Measurements from ENCODE around the gene GLYATL1B.
"Not testable (repeated sequence)": the region's sequence is repeated elsewhere in the genome, so short reads cannot be mapped to it uniquely, and the experiment has no call there.

The GLYATL1B gene

DNA sequence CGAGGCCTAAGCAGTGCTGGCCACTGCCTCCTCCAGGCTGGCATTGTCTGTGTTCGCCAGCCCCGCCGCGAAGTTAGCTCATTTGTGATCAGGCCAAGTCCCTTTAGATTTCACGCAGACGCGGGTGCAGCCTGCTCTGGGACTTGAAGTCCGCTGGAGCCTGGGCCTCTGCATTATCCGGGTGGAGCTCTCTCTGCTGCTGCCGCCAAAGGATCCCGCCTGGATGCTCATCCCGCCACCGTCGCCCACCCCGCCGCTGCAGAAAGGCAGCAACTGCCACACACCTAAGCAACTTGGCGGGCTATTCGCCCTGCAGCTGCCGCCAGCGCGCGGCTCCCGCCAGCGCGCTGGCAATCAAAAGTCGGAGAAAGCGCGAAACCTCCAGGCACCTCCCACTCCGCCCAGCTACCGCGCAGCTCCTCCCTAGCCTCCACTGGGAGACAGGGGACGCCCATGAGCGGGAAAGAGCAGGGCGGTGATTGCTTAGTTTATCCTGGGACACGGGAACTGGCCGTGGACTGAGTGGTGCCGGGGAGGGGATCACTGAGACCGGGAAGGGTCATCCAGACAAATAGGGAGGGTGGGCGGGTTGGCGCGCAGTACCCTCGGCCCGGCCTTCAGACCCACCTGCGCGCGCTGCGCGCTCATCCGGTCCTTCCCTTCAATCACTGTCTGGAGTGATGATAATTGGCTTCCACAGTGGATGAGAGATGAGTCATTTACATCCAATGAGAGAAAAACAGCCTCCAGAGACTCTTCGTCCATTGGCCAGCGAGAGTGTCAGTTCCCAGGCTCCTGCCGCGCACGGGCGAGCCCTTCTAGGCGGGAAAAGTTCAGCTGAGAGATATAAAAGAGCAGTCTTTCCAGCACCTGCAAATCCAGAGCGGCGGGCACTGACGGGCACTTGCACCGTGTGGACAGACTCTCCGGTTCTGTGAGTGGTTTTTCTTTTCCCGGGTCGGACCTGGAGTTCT is 20.5 kb downstream of the GLYATL1B start, which contains the start of gene FAM111B:
Gene FAM111B (plus strand): TSS at position 875 of the 974 bp plus-strand sequence. CDS start 2,389 bp downstream, outside the sequence.
- H3K27me3 ChIP-seq (ENCODE audit: insufficient read depth, low read length): no peaks in the 10 kb centered on the region
- H4K12ac ChIP-seq (ENCODE audit: low read depth, low read length): no peak within 1 kb of the TSS
- H3K9ac ChIP-seq (ENCODE audit: low read length): peak within 1 kb of the TSS; percentile 64
- no peaks in the 10 kb centered on the region for H3K9me3 ChIP-seq (ENCODE audit: insufficient read depth, low read depth, low read length)
- H3K27ac ChIP-seq (ENCODE audit: low read depth, low read length): no peak within 1 kb of the TSS
- no peak within 1 kb of the TSS for H3K18ac ChIP-seq (ENCODE audit: low read length)
- no peak within 1 kb of the TSS for H2BK5ac ChIP-seq (ENCODE audit: low read depth, low read length, poor library complexity)
- peak within 1 kb of the TSS; percentile 10 for H3K23ac ChIP-seq (ENCODE audit: low read length)
- H3K79me1 ChIP-seq (ENCODE audit: low read length): no peaks in the 10 kb centered on the region
- peaks cover 7 to 8% of the 10 kb centered on the region in 2 experiments for H3K4me1 ChIP-seq (ENCODE audit: control insufficient read depth in 1 of 2, insufficient read depth in 2 of 2, low read length in 2 of 2)
- WGBS (ENCODE audit: extremely low coverage, insufficient coverage, insufficient read length): no CpG with 5 or more reads among the region's 64 CpGs
- H2BK120ac ChIP-seq (ENCODE audit: insufficient read depth, low read length, poor library complexity): no peak within 1 kb of the TSS
- no peaks in the 10 kb centered on the region for H3K79me2 ChIP-seq (ENCODE audit: control insufficient read depth, insufficient read depth, low read length, poor library complexity)
- H3K4me2 ChIP-seq (ENCODE audit: low read length): peak within 1 kb of the TSS; percentile 97
- H2BK12ac ChIP-seq (ENCODE audit: low read length): no peak within 1 kb of the TSS
- H3K36me3 ChIP-seq (ENCODE audit: control insufficient read depth in 1 of 2, insufficient read depth in 2 of 2, low read length in 2 of 2): peaks cover 0 to 1% of the 10 kb centered on the region in 2 experiments
- DNase-seq: peak; percentile 59 to 73
- no peak within 1 kb of the TSS for H4K8ac ChIP-seq (ENCODE audit: low read depth, low read length)
- peak within 1 kb of the TSS; percentile 63 for H2AFZ ChIP-seq (ENCODE audit: insufficient read depth, low read length, poor library complexity)
- H3K14ac ChIP-seq (ENCODE audit: low read length): no peak within 1 kb of the TSS
- no peak within 1 kb of the TSS for H2AK5ac ChIP-seq (ENCODE audit: low read length)
- no peak within 1 kb of the TSS for H4K91ac ChIP-seq (ENCODE audit: low read depth, low read length)
- H3K4ac ChIP-seq (ENCODE audit: low read depth, low read length): no peak within 1 kb of the TSS
- H3K4me3 ChIP-seq (ENCODE audit: low read depth, low read length): peak within 1 kb of the TSS; percentile 73

DNA sequence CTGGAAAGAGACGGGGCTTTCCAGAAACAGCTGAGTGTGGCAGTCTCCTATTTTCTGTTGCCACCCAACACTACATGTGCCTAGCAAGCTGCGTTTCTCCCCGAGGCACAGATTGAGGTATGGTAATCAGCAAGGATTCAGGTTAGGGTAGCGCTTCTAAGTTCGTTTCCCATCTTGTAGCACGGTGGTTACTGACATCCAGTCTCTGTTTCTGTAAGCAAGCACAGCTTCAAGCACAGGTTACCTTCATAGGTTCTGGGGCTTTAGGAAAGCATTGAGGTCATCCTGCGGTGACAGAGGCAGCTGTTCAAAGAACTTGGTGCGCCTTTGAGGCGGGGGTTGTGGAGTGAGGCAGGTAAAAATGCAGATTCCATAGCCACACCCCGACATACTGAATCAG is 21.6 kb downstream of the GLYATL1B start:
- H2AFZ ChIP-seq (ENCODE audit: insufficient read depth, low read length, poor library complexity); H3K9me3 ChIP-seq (ENCODE audit: insufficient read depth, low read depth, low read length); H4K12ac ChIP-seq (ENCODE audit: low read depth, low read length); H2BK5ac ChIP-seq (ENCODE audit: low read depth, low read length, poor library complexity); H2AK5ac ChIP-seq (ENCODE audit: low read length); H3K27me3 ChIP-seq (ENCODE audit: insufficient read depth, low read length); H3K4ac ChIP-seq (ENCODE audit: low read depth, low read length); H3K18ac ChIP-seq (ENCODE audit: low read length); H3K36me3 ChIP-seq (ENCODE audit: control insufficient read depth in 1 of 2, insufficient read depth in 2 of 2, low read length in 2 of 2); H2BK120ac ChIP-seq (ENCODE audit: insufficient read depth, low read length, poor library complexity); H3K79me2 ChIP-seq (ENCODE audit: control insufficient read depth, insufficient read depth, low read length, poor library complexity); H3K4me1 ChIP-seq (ENCODE audit: control insufficient read depth in 1 of 2, insufficient read depth in 2 of 2, low read length in 2 of 2); H3K14ac ChIP-seq (ENCODE audit: low read length); H3K79me1 ChIP-seq (ENCODE audit: low read length); DNase-seq; H4K91ac ChIP-seq (ENCODE audit: low read depth, low read length); H4K8ac ChIP-seq (ENCODE audit: low read depth, low read length); H2BK12ac ChIP-seq (ENCODE audit: low read length); H3K27ac ChIP-seq (ENCODE audit: low read depth, low read length): not testable (repeated sequence)
- H3K23ac ChIP-seq (ENCODE audit: low read length): peak overlapping the region; percentile 10
- peak overlapping the region; percentile 97 for H3K4me2 ChIP-seq (ENCODE audit: low read length)
- peak overlapping the region; percentile 73 for H3K4me3 ChIP-seq (ENCODE audit: low read depth, low read length)
- peak overlapping the region; percentile 60 for H3K9ac ChIP-seq (ENCODE audit: low read length)
- WGBS (ENCODE audit: extremely low coverage, insufficient coverage, insufficient read length): no CpG with 5 or more reads among the region's 10 CpGs

DNA sequence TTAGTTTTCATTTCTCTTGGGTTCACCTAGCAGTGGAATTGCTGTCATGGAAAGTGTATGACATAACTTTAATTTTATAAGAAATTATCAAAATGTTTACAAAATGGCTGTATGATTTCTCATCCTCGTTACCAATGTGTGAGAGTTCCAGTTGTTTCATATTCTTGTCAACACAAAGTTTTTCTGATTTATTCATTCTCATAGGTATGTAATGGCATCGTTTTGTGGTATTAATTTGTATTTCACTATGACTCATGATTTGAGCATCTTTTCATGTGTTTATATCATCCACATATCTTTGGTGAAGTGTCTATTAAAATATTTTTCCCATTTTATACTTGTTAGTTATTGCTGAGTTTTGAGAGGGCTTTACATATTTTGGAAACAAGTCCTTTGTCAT is 26.4 kb downstream of the GLYATL1B start:
- Histone ChIP-seq H2AK5ac (ENCODE audit: low read length) (no peak overlapping the region), H4K91ac (ENCODE audit: low read depth, low read length) (no peak overlapping the region), H3K79me2 (ENCODE audit: control insufficient read depth, insufficient read depth, low read length, poor library complexity) (no peaks in the 10 kb centered on the region), H3K36me3 (ENCODE audit: control insufficient read depth in 1 of 2, insufficient read depth in 2 of 2, low read length in 2 of 2) (peaks cover 3 to 4% of the 10 kb centered on the region in 2 experiments), H2AFZ (ENCODE audit: insufficient read depth, low read length, poor library complexity) (no peak overlapping the region), H3K79me1 (ENCODE audit: low read length) (no peaks in the 10 kb centered on the region), H2BK12ac (ENCODE audit: low read length) (no peak overlapping the region), H3K23ac (ENCODE audit: low read length) (no peak overlapping the region), H2BK5ac (ENCODE audit: low read depth, low read length, poor library complexity) (no peak overlapping the region), H3K27ac (ENCODE audit: low read depth, low read length) (no peak overlapping the region), H3K4me3 (ENCODE audit: low read depth, low read length) (no peak overlapping the region), H4K8ac (ENCODE audit: low read depth, low read length) (no peak overlapping the region), H3K14ac (ENCODE audit: low read length) (no peak overlapping the region), H4K12ac (ENCODE audit: low read depth, low read length) (no peak overlapping the region), H2BK120ac (ENCODE audit: insufficient read depth, low read length, poor library complexity) (no peak overlapping the region), H3K9ac (ENCODE audit: low read length) (no peak overlapping the region), H3K27me3 (ENCODE audit: insufficient read depth, low read length) (no peaks in the 10 kb centered on the region), H3K4me2 (ENCODE audit: low read length) (no peak overlapping the region), H3K9me3 (ENCODE audit: insufficient read depth, low read depth, low read length) (peaks cover 1% of the 10 kb centered on the region), H3K4ac (ENCODE audit: low read depth, low read length) (no peak overlapping the region), H3K18ac (ENCODE audit: low read length) (no peak overlapping the region), H3K4me1 (ENCODE audit: control insufficient read depth in 1 of 2, insufficient read depth in 2 of 2, low read length in 2 of 2) (peaks cover 5 to 6% of the 10 kb centered on the region in 2 experiments)
- DNase-seq: no peak
- WGBS (ENCODE audit: extremely low coverage, insufficient coverage, insufficient read length): no CpG with 5 or more reads among the region's 2 CpGs

- Histone ChIP-seq H3K4me3 (ENCODE audit: low read depth, low read length) (no peak overlapping the region), H2BK120ac (ENCODE audit: insufficient read depth, low read length, poor library complexity) (no peak overlapping the region), H3K4me1 (ENCODE audit: control insufficient read depth in 1 of 2, insufficient read depth in 2 of 2, low read length in 2 of 2) (peaks cover 2 to 4% of the 10 kb centered on the region in 2 experiments), H2BK5ac (ENCODE audit: low read depth, low read length, poor library complexity) (no peak overlapping the region), H3K23ac (ENCODE audit: low read length) (no peak overlapping the region), H2BK12ac (ENCODE audit: low read length) (no peak overlapping the region), H3K79me1 (ENCODE audit: low read length) (no peaks in the 10 kb centered on the region), H3K14ac (ENCODE audit: low read length) (no peak overlapping the region), H3K9me3 (ENCODE audit: insufficient read depth, low read depth, low read length) (peaks cover 4% of the 10 kb centered on the region), H3K79me2 (ENCODE audit: control insufficient read depth, insufficient read depth, low read length, poor library complexity) (no peaks in the 10 kb centered on the region), H4K12ac (ENCODE audit: low read depth, low read length) (no peak overlapping the region), H3K18ac (ENCODE audit: low read length) (no peak overlapping the region), H3K36me3 (ENCODE audit: control insufficient read depth in 1 of 2, insufficient read depth in 2 of 2, low read length in 2 of 2) (peaks cover 3 to 7% of the 10 kb centered on the region in 2 experiments), H3K4ac (ENCODE audit: low read depth, low read length) (no peak overlapping the region), H2AFZ (ENCODE audit: insufficient read depth, low read length, poor library complexity) (no peak overlapping the region), H4K8ac (ENCODE audit: low read depth, low read length) (no peak overlapping the region), H3K9ac (ENCODE audit: low read length) (no peak overlapping the region), H2AK5ac (ENCODE audit: low read length) (no peak overlapping the region), H3K4me2 (ENCODE audit: low read length) (no peak overlapping the region), H3K27me3 (ENCODE audit: insufficient read depth, low read length) (no peaks in the 10 kb centered on the region), H4K91ac (ENCODE audit: low read depth, low read length) (no peak overlapping the region), H3K27ac (ENCODE audit: low read depth, low read length) (no peak overlapping the region)
- WGBS (ENCODE audit: extremely low coverage, insufficient coverage, insufficient read length): no CpG with 5 or more reads among the region's 3 CpGs
- DNase-seq: no peak
Observed at GRCh38 chr11:59114344-59114743, 28.2 kb downstream of the GLYATL1B start.

Data from trophoblast cell (in vitro differentiated cells and primary cell).